SKM-1 treated with dmso at 0.1 percent for 144 hours (cell line): ENCODE measurements around the gene SEPSECS.
"Not testable (repeated sequence)": the region's sequence is repeated elsewhere in the genome, so short reads cannot be mapped to it uniquely, and the experiment has no call there.

Experiments
- DNase-seq: peaks from one replicate; lab custom pipeline; 2025; ENCODE audit not compliant: unreplicated experiment; lab: John Stamatoyannopoulos, UW

SEPSECS gene

DNA sequence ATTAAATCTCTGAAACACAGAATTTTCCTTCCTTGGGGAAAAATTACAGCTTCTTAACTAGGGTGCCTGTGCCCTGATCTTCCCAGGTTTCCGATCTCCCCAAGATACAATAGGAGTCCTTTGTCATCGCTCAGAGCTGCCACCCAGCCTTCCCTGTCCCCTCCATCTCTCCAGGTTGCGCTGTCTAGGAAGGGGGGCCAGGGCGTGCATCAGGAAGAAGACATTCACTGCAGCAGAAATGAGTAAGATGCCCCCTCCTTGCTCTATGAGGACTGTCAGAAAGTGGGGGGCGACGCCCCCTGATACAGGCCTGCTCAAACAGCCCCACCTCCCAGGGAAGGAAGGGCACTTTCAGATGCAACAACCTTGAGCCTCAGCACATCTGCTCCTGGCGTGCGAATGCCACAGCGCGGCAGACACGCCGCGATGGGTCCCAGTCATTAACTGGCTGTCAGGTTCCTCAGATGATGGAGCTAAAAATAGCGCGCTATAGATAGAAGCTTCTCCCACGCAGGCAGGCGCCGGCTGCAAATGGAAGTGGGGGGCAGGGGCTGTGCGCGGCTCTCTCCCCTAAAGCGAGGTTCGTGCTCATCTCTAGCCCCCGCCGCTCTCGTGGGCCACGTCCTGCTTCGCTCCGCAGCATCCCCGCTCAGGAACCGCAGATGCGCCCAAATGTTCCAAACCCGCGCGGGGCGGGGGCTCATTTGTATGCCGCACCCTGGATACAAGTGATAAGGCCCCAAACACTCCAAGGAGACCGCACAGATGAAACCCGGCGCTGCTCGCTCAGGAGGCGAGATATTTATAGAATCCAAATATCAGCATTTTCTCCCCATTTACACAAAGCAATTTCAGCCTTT, 71.9 kb downstream of the SEPSECS start:
- DNase-seq, result no peak

DNA sequence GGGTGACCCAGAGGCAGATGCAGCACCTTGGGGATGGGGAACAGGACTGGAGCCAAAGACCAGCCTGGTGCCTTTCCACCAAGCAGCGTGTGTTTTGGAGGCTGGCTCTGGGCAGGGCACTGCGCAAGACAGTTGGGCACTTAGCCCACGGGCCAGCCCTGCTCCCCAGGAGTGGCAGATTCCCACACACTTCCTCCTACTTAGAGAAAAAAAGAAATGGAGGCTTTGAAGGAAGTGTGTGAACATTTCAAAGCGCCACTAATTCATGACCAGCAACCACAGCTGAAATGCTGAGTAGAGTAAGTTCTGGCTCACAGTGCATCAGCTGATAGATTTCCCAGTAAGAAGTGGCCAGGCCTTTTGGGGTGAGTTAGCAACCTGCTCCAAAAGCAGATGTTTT, 74.6 kb downstream of the SEPSECS start:
- no peak for DNase-seq

DNA sequence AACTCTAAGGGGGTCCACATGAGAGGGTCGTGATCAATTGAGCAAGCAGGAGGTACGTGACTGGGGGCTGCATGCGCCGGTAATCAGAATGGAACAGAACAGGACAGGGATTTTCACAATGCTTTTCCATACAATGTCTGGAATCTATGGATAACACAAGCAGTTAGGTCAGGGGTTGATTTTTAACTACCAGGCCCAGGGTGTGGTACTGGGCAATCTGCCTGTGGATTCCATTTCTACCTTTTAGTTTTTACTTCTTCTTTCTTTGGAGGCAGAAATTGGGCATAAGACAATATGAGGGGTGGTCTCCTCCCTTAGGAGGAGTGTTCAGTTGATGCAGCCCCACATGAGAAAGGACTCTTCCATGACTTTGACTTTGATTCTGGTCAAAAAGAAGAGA, 76.8 kb downstream of the SEPSECS start:
- DNase-seq, result not testable (repeated sequence)

DNA sequence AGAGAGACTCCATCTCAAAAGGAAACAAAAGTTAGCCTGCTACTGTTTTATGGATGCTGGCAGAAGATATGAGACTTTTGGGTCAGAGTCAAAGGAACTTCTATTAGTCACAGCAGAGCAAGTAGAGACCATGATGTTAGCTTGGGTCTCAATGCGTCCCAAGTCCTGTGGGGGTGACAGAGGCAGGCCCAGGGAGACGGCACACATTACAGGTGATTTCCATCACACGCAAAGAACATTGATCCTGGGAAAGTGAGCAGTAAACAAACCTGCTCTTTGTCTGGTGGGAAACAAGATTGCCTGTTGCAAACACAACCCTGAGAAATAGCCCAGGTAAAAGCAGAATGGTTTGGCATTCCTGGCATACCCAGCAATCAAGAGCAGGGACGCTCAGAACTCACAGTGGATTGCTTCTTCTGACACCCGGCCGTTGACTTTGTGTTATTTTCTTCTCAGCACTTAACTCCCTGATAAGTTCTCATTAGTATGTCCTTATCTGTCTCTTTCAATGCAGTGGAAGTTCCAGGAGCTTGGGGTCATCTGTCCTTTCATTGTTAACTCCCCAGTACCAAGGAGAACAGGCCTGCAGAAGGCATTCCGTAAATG, 78.3 kb downstream of the SEPSECS start:
- DNase-seq, result no peak

DNA sequence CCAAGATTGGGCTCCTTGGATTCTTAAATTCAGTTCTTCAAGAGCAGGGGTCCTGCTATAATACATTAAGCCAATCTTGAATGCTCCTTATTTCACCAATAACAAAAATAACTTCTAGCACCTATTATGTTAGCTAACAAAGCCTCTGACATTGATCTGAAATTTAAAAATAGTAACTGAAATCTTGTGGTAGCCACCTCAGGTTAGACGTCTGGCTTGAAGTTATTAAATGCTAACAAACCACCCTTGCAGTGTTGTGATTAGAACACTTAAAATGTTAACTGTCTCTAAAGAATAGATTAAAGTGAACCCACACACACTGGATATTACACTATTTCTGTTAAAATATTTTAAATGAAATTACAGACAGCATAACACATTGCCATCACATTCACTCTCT, 79.7 kb downstream of the SEPSECS start:
- DNase-seq, result no peak

DNA sequence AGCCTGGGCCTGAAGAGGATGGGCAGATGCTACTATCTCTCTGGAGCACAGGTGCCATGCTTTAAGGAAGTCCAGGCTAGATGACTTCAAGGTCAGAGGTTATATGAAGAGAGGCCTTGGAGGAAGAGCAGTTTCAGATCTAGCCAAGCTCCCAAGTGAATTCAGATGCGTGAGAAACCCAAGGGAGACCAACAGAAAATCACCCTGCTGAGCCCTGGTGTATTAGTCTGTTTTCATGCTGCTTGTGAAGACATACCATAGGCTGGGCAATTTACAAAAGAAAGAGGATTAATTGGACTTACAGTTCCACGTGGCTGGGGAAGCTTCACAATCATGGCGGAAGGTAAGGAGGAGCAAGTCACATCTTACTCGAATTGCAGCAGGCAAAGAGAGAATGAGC, 81.7 kb downstream of the SEPSECS start:
- no peak for DNase-seq

DNA sequence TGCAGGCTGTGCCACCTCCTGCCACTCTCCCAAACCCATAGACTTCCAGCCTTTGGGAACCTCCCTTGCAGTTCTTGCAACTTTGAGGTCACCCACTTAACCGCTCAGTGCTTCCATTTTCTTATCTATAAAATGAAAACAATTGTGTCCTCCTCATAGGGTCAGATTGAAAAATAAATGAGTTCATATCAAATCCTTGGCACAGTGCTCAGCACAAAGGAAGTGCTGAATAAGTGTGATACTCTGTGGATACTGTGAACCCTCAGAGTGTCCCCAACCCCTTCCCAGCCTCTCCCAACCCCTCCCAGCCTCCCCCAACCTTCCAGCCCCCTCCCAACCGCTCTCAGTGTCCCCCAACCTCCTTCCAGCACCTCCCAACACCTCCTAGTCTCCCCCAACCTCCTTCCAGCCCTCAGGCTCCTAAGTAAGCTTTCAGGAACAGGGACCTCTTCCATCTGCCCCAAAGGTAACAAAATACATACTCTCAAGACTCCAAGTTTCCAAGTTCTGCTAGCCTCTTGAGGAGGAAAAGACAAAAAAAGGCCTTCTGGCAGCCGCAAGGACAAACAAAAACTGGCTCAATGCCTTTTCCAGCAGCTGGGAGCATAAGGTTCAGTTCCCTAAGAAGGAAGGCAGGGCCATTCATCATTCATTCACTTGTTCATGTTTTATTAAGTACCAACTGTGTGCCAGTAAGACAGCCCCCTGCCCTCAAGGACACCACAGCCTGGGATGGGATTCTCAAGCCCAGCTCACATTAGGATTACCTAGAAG, 83.4 kb downstream of the SEPSECS start:
- no peak for DNase-seq

DNA sequence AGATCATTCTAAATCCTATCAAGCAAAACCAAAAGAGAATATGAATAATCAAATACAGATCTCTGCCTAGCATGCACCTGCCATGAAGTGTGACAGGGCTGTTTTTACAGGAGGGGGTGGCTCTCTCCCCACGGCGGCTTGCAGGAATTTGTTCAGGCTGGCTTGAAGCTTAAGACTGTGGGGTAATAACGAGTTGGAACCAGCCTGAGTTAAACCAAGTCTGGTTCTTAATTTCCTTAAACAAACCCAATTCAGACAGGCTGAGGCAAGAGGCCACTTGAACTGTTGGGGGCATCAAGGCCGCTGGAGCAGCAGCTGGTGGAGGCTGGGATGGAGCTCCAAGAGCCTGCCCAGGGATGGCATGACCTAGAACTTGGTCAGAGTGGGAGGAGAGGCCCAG, 84.4 kb downstream of the SEPSECS start:
- no peak for DNase-seq

DNA sequence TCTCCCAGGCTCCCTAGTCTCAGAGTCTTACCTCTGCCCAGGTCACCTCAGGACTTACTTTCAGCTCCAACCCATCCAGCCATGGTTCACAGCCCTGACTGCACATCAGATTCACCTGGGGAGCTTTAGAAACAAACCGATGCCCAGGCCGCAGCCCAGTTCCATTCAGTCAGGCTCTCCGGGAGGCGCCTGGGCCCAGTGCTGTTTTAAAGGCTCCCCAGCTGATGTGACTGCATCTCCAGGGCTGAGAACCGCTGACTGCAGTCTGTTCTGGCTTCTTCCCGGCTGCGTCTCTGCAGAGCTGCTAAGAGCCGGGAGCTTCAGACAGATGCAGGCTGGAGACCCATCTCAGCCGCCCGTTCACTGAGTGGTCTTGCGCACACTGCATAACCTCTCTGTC, 85.1 kb downstream of the SEPSECS start:
- DNase-seq, result no peak

DNA sequence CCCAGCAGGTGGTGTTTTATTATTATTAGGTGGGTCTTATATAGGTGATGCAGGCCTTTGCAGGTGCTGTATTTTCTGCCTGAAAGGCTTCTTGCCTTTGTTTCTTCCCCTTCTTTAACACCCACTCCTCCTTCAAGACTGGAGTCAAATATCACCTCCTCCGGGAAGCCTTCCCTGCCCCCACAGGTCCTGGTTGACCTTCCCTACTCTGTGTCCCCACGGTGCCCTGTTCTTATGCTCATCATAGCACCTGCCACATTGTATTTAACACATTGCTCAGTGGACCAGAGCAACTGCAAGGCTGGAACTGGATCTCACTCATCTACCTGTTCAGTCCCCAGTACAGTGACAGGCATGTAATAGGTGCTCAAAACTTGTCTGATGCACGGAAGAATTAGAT, 89.7 kb downstream of the SEPSECS start:
- DNase-seq, result no peak
